Measurements from ENCODE around the gene BDKRB2. TPM values are rescaled to one million over a fixed set of nuclear protein-coding genes. Genes with fewer than 3 reads are reported as not detected.

BDKRB2 gene
- polyA plus RNA-seq, 1 donor from 2014 or later, result not detected

GRCh38 chr14:96167224-96168148 is 37.2 kb upstream of the BDKRB2 start:
- no peak overlapping the region for H3K4me3 Mint-ChIP-seq
- H3K4me1 Mint-ChIP-seq, result no peaks in the 10 kb centered on the region
- no peaks in the 10 kb centered on the region for H3K9me3 Mint-ChIP-seq
- H3K36me3 Mint-ChIP-seq, result no peaks in the 10 kb centered on the region
- no peak overlapping the region for H3K27ac Mint-ChIP-seq
- H3K27me3 Mint-ChIP-seq, result peaks cover 3% of the 10 kb centered on the region

- Mint-ChIP-seq H3K27me3 (peaks cover 6% of the 10 kb centered on the region), H3K36me3 (no peaks in the 10 kb centered on the region), H3K4me1 (no peaks in the 10 kb centered on the region), H3K4me3 (no peak overlapping the region), H3K27ac (no peak overlapping the region), H3K9me3 (no peaks in the 10 kb centered on the region)
Measured at GRCh38 chr14:96168581-96168980, 36.1 kb upstream of the BDKRB2 start.

GRCh38 chr14:96170961-96171592 is 33.6 kb upstream of the BDKRB2 start:
- Mint-ChIP-seq H3K4me1 (no peaks in the 10 kb centered on the region), H3K9me3 (no peaks in the 10 kb centered on the region), H3K27ac (no peak overlapping the region), H3K36me3 (no peaks in the 10 kb centered on the region), H3K27me3 (peaks cover 3% of the 10 kb centered on the region), H3K4me3 (no peak overlapping the region)

GRCh38 chr14:96173636-96174475 is 30.8 kb upstream of the BDKRB2 start:
- Mint-ChIP-seq H3K4me3 (peak overlapping the region in 1 of 4 donors; percentile 22), H3K27ac (no peak overlapping the region), H3K27me3 (peaks cover 3% of the 10 kb centered on the region), H3K9me3 (no peaks in the 10 kb centered on the region), H3K4me1 (no peaks in the 10 kb centered on the region), H3K36me3 (no peaks in the 10 kb centered on the region)

DNA sequence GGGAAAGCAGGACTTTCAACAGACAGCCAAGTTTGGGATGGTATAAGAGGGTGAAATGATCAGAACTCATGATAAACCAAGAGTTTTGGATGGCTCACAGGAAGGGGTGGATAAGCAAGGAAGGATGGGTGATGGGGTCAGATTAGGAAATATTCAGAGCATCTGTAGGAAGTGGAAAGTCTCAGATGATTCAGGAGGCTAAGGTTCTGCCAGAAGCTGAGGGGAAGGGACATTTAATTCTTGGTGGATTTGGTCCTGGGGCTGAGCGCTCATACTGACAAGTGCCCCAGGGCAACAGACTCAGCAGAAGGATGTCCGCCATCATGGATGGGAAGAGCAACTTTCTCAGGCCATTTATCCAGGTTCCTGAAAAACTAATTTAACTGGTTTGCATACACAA is 28.4 kb upstream of the BDKRB2 start:
- H3K4me3 Mint-ChIP-seq, result peak overlapping the region in 1 of 4 donors; percentile 23
- no peaks in the 10 kb centered on the region for H3K9me3 Mint-ChIP-seq
- H3K4me1 Mint-ChIP-seq, result no peaks in the 10 kb centered on the region
- H3K27me3 Mint-ChIP-seq, result peaks cover 3% of the 10 kb centered on the region
- no peaks in the 10 kb centered on the region for H3K36me3 Mint-ChIP-seq
- H3K27ac Mint-ChIP-seq, result peak overlapping the region in 1 of 3 donors; percentile 47

DNA sequence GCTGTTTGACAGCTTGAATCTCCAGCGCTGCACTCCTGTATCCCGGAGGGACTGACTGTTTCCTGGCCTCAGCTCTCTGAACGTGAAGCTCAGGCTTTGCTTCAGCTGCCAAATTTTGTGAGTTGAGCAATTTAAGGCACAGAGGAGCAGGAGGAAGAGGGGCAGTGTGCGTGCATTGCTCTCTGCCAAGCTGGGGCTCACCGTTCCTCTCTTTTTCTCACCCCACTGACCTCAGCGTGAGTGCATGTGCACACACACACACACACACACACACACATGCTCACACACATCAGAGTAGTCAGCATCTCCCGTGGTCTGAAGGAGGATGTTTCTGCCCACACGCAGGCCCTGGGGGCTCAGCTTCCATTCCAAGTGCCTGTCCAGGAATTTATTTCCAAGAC is 27.8 kb upstream of the BDKRB2 start:
- H3K4me1 Mint-ChIP-seq, result no peaks in the 10 kb centered on the region

DNA sequence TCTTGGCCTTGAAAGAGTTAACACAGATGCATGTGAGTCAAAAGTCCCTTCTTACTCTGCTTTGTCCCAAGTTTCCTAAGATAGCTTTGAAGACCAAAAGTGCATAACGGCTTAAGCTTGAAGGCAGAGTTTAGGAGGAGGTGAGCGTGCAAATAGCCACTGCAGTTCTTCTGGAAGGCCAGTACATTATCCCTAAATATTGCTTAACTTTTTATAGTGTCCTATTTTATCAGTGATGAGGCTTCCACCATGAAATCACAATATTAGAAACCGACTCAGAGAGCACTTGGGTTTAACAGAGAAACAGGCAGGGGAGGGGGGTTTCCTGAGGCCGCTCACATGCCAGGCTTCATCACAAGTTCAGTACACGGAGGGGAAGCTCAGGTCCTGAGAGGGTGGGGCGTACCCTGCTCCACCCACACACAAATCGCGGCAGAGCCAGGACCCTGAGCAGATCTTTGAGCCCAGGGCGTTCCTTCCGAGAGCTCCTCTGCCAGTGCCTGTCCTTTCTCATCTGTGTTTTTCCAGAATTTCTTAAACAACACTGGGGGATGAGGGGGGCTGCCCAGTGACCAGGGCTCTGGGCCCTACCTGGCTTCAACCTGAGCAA is 26.8 kb upstream of the BDKRB2 start:
- Mint-ChIP-seq H3K27me3 (peaks cover 9% of the 10 kb centered on the region), H3K4me3 (no peak overlapping the region), H3K27ac (no peak overlapping the region), H3K4me1 (no peaks in the 10 kb centered on the region), H3K9me3 (no peaks in the 10 kb centered on the region), H3K36me3 (no peaks in the 10 kb centered on the region)

More for the DNA sequence above, 27.8 kb upstream of the BDKRB2 start:
- Mint-ChIP-seq H3K4me3 (no peak overlapping the region), H3K27me3 (peaks cover 3% of the 10 kb centered on the region), H3K9me3 (no peaks in the 10 kb centered on the region), H3K36me3 (no peaks in the 10 kb centered on the region), H3K27ac (no peak overlapping the region)

- Mint-ChIP-seq H3K4me1 (no peaks in the 10 kb centered on the region), H3K4me3 (no peak overlapping the region), H3K27ac (no peak overlapping the region), H3K9me3 (no peaks in the 10 kb centered on the region), H3K36me3 (no peaks in the 10 kb centered on the region), H3K27me3 (peaks cover 6% of the 10 kb centered on the region)
Measured at GRCh38 chr14:96178461-96179321, 25.9 kb upstream of the BDKRB2 start.

DNA sequence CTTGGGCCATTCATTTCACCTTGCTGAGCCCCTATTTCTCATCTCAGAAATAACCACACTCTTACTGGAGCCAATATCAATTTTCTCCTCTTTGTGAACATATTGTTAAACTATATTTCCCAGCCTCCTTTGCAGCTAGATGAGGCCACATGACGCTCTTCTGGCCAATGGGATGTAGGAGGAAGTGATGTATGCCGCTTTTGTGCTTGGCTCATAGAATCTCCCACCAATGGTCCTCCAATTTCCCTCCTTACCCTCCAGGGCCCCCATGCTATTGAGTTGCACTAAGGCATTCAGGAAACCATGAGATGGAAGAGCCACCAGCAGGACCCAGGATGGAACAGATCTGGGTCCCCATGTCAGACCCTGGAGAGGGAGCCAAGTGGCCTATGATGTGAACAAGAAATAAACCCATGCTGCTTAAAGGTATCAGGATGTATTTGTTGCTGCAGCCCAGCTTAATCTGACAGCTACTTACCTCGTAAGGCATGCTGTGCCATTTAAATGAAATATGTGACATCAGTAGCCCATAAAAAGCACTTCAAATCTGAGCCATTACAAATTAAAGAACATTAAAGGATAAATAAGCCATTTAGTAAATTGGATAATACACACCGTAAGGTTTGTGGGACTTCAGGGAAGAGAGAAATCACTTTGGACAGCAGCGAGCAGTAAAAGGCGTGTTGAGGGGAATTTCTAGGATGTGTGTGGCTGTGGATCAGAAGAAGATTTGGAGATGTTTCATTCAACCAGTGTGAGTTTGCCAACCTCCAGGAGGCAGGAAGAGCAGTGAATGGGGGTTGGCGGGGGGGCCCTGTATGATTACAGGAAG is 24.4 kb upstream of the BDKRB2 start:
- Mint-ChIP-seq H3K27ac (peak overlapping the region in 1 of 3 donors; percentile 84), H3K27me3 (peaks cover 6% of the 10 kb centered on the region), H3K36me3 (no peaks in the 10 kb centered on the region), H3K4me1 (no peaks in the 10 kb centered on the region), H3K4me3 (no peak overlapping the region), H3K9me3 (no peaks in the 10 kb centered on the region)

- Mint-ChIP-seq H3K4me1 (no peaks in the 10 kb centered on the region), H3K9me3 (no peaks in the 10 kb centered on the region), H3K4me3 (no peak overlapping the region), H3K36me3 (no peaks in the 10 kb centered on the region), H3K27ac (no peak overlapping the region), H3K27me3 (peaks cover 6% of the 10 kb centered on the region)
Measured at GRCh38 chr14:96181186-96182056, 23.2 kb upstream of the BDKRB2 start.

GRCh38 chr14:96182546-96182945 is 22.1 kb upstream of the BDKRB2 start:
- Mint-ChIP-seq H3K36me3 (no peaks in the 10 kb centered on the region), H3K4me3 (no peak overlapping the region), H3K9me3 (no peaks in the 10 kb centered on the region), H3K27ac (no peak overlapping the region), H3K4me1 (no peaks in the 10 kb centered on the region), H3K27me3 (peaks cover 8% of the 10 kb centered on the region)

GRCh38 chr14:96184737-96185136 is 19.9 kb upstream of the BDKRB2 start:
- Mint-ChIP-seq H3K4me3 (no peak overlapping the region), H3K36me3 (no peaks in the 10 kb centered on the region), H3K9me3 (no peaks in the 10 kb centered on the region), H3K27me3 (peaks cover 12% of the 10 kb centered on the region), H3K4me1 (peaks cover 0 to 2% (median 0%) of the 10 kb centered on the region in 3 donors), H3K27ac (no peak overlapping the region)

All from IgD-negative memory B cell (primary cell).